ENCODE measurements around the gene CD8B. TPM values are rescaled to one million over a fixed set of nuclear protein-coding genes. Genes with fewer than 3 reads are reported as not detected.

CD8B gene
- polyA plus RNA-seq, 10 donors, result 0.19 to 0.75 (median 0.35) TPM; not detected in 3

DNA sequence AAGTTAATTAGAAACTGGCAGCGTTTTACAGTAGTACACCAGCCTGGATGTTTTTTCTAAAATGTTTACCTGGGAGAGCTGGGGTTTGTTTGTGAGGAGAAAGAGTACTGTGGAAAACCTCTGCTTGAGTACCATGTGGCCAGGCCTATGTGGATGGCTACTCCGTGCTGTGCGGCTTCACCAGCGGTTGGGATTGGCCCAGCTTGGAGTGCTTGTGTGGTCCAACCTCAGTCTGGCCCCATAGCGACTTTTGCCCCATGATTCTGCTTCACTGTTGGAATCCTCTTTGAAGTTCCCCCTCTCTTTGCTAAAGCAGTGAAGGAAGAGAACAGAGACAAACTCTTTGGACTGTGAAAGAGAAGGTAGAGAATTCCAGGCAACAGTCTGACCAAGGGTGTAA is 86.8 kb downstream of the CD8B start:
- DNase-seq, result no peak

DNA sequence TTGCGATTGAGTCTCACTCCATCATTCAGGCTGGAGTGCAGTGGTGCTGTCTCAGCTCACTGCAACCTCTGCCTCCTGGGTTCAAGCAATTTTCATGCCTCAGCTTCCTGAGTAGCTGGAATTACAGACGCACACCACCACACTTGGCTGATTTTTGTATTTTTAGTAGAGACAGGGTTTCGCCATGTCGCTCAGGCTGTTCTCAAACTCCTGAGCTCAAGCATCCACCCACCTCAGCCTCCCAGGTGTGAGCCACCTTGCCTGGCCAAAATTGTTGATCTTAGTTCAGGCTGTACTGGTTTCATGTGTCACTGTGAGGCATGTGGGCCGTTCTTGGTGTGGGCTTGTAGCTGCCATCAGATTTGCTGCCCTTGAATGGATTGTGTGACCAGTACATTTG is 89.1 kb downstream of the CD8B start:
- no peak for DNase-seq

GRCh38 chr2:86770816-86771301 is 90.8 kb downstream of the CD8B start:
- DNase-seq, result no peak

- no peak for DNase-seq
Observed at GRCh38 chr2:86769838-86770237, 91.8 kb downstream of the CD8B start.

DNA sequence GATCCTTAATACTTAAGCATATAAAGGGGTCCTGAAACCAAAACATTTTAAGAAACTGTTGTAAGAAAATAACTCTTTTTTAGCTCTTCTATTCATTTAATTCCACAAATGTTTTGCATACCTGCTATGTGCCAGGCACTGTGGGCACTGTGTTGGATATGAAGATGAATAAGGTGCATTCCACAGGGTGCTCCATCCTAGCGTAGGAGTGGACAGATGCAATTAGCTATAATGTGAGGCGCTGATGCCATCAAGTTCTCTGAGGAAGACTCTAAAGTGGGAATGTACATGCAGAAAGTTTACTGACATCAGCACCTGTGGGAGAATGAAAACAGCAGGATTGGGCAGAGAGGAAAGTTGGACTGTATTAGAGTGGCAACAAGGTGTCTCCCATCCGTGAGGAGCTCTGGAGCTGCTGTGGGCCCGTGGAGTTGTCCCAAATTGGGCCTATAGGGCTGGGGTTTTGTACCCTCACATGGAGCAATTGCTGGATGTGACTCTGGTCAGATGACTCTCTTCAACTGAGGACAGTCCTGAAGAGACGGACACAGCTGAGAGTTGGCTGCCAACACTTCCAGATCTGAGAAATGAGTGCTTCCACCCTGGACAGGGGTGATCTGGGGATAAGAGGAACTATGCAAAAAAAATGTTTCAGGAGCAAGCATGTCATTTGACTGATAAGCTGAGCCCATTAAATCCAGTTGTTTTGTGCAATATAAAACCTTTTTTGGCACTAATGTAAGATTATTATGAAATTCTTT is 93.3 kb downstream of the CD8B start:
- no peak for DNase-seq

Other genes starting within 250 kb of the CD8B start
- gene RNF103, start 238.0 kb downstream of the CD8B start, polyA plus RNA-seq (ENCODE audit: insufficient read length in 10 of 10), result 10 to 100 TPM; 23.6 to 37.3 (median 31.9) TPM
- 10 to 100 TPM; 27.8 to 47.6 (median 34.7) TPM for gene RMND5A, start 141.6 kb downstream of the CD8B start, polyA plus RNA-seq (ENCODE audit: insufficient read length in 10 of 10)
- gene CD8A, start 71.0 kb downstream of the CD8B start, polyA plus RNA-seq (ENCODE audit: insufficient read length in 10 of 10), result under 1 TPM; 0.12 to 0.80 (median 0.23) TPM
- 1 to 10 TPM in 7 of 10 donors, under 1 TPM in 3; 0.75 to 2.7 (median 2.0) TPM for gene RGPD1, start 80.2 kb upstream of the CD8B start, polyA plus RNA-seq (ENCODE audit: insufficient read length in 10 of 10)
- gene PLGLB1, start 160.0 kb upstream of the CD8B start, polyA plus RNA-seq (ENCODE audit: insufficient read length in 10 of 10), result 1 to 10 TPM in 9 of 10 donors, under 1 TPM in 1; 0.70 to 8.8 (median 3.8) TPM

Data from muscle of back (tissue), 11 donors.